CD4-positive, alpha-beta T cell (primary cell): Measurements from ENCODE around the gene RAPGEF5. TPM values are rescaled to one million over a fixed set of nuclear protein-coding genes. Genes with fewer than 3 reads are reported as not detected.

Experiments
- ATAC-seq: fragments of 200-7000 bp; cut with Tn5 transposase; one replicate; pipeline ENCODE4 v1.10.0; 2022; ENCODE audit warnings: mild to moderate bottlenecking; ENCODE audit not compliant: poor library complexity
- CTCF ChIA-PET: fragments of 350-600 bp; sonication (Branson Sonifier 250); formaldehyde crosslinking; loops from one replicate; lab custom pipeline; 2021; ENCODE audit warnings: antibody characterized with exemption, inconsistent platforms; lab: Charles Lee
- POLR2A ChIA-PET: fragments of 350-600 bp; sonication (Branson Sonifier 250); formaldehyde crosslinking; loops from one replicate; lab custom pipeline; 2021; ENCODE audit warnings: antibody characterized with exemption, inconsistent platforms; lab: Charles Lee
- DNase-seq, 14 experiments: peaks; one replicate each; pipeline ENCODE4 v3.0.0-alpha.2; 2013 to 2020; ENCODE audit warnings: mixed read lengths in 2 of 14
- H3K27ac ChIP-seq, 2 donors: one replicate each; pipeline versions ENCODE4 v1.5.1 to v1.7.0; 2013; ENCODE audit warnings: low read length in 2 of 2, low read depth in 1 of 2, mild to moderate bottlenecking in 1 of 2
- H3K27me3 ChIP-seq, 2 experiments: 1 replicate in 1 of 2; 2 replicates in 1 of 2; pipeline versions ENCODE4 v1.6.1 to v1.7.0; 2013; ENCODE audit warnings: low read length in 2 of 2, control low read depth in 1 of 2, mild to moderate bottlenecking in 1 of 2, moderate library complexity in 1 of 2; ENCODE audit not compliant: insufficient read depth in 2 of 2, control insufficient read depth in 1 of 2
- H3K36me3 ChIP-seq: one replicate; pipeline ENCODE4 v1.6.1; 2013; ENCODE audit warnings: low read length, control low read depth; ENCODE audit not compliant: insufficient read depth
- H3K4me1 ChIP-seq: one replicate; pipeline ENCODE4 v1.6.1; 2013; ENCODE audit warnings: low read length, control low read depth; ENCODE audit not compliant: insufficient read depth
- H3K4me3 ChIP-seq: one replicate; pipeline ENCODE4 v1.5.1; 2013; ENCODE audit warnings: mild to moderate bottlenecking, low read length, moderate library complexity
- H3K9me3 ChIP-seq, 2 experiments: 1 replicate in 1 of 2; 2 replicates in 1 of 2; pipeline versions ENCODE4 v1.6.1 to v1.7.0; 2013; ENCODE audit warnings: low read length in 2 of 2, mild to moderate bottlenecking in 2 of 2, control low read depth in 1 of 2, moderate library complexity in 1 of 2; ENCODE audit not compliant: control insufficient read depth in 1 of 2, insufficient read depth in 1 of 2
- H3K27ac Mint-ChIP-seq: one replicate; pipeline ENCODE4 v1.8.0; 2020; ENCODE audit warnings: mixed read lengths
- H3K27me3 Mint-ChIP-seq: one replicate; pipeline ENCODE4 v1.8.0; 2021; ENCODE audit warnings: mixed read lengths
- H3K36me3 Mint-ChIP-seq: one replicate; pipeline ENCODE4 v1.8.0; 2021; ENCODE audit warnings: low read depth, mixed read lengths
- H3K4me1 Mint-ChIP-seq: one replicate; pipeline ENCODE4 v1.8.0; 2021; ENCODE audit warnings: low read depth, mixed read lengths
- H3K4me3 Mint-ChIP-seq: one replicate; pipeline ENCODE4 v1.8.0; 2020; ENCODE audit warnings: mild to moderate bottlenecking, mixed read lengths
- H3K9me3 Mint-ChIP-seq: one replicate; pipeline ENCODE4 v1.8.0; 2020; ENCODE audit warnings: mixed read lengths
- intact Hi-C, 2 experiments: fragments of 100-400 bp; cut with DNase I in 1 of 2; cut with micrococcal nuclease in 1 of 2; formaldehyde crosslinking; loops; one replicate each; pipeline versions ENCODE4 v1.15.1 to v1.9.0; 2023 to 2025; cut with DNase I, micrococcal nuclease
- total RNA-seq, 174 experiments: library from RNA in 2 of 174; stranded (reverse) in 2 of 174; gene quantifications; one replicate each; pipeline ENCODE4 v1.2.3 and lab custom pipeline; 2021 to 2026
- TF ChIP-seq, protein P1 (sequence below): fragments of 200-600 bp; IDR thresholded peaks from one replicate; pipeline ENCODE4 v1.8.0; 2022; ENCODE audit warnings: antibody characterized with exemption, mild to moderate bottlenecking

Gene RAPGEF5
- total RNA-seq, 2 experiments from 2014 or later = 0.17 TPM; not detected in 1

DNA sequence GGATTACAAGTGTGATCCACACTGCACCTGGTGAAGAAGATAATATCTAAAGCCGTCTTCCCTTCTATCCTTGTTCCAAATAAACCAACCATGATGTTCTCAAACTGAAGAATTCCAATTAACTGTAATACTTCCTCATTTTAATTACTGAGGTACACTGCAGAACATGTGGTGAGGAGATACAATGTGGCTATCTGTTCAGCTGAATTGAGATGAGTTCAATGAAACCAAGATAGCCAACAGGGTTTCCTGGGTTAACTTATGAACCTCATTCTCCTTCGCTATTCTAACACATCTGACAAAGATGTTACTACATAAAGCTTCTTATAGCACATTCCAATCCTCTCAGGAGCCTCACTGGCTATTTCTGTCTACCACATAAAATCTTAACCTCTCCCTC, 75.5 kb downstream of the RAPGEF5 start:
- no peak overlapping the region for H3K4me3 Mint-ChIP-seq
- Histone ChIP-seq H3K36me3 (no peaks in the 10 kb centered on the region), H3K27ac (no peak overlapping the region), H3K4me3 (no peak overlapping the region), H3K27me3 (peaks cover 0 to 5% of the 10 kb centered on the region in 2 experiments), H3K4me1 (no peaks in the 10 kb centered on the region), H3K9me3 (no peaks in the 10 kb centered on the region)
- intact Hi-C loops = no loop called here
- ATAC-seq (no peak), DNase-seq (no peak)
- TF ChIP-seq, protein P1, sequence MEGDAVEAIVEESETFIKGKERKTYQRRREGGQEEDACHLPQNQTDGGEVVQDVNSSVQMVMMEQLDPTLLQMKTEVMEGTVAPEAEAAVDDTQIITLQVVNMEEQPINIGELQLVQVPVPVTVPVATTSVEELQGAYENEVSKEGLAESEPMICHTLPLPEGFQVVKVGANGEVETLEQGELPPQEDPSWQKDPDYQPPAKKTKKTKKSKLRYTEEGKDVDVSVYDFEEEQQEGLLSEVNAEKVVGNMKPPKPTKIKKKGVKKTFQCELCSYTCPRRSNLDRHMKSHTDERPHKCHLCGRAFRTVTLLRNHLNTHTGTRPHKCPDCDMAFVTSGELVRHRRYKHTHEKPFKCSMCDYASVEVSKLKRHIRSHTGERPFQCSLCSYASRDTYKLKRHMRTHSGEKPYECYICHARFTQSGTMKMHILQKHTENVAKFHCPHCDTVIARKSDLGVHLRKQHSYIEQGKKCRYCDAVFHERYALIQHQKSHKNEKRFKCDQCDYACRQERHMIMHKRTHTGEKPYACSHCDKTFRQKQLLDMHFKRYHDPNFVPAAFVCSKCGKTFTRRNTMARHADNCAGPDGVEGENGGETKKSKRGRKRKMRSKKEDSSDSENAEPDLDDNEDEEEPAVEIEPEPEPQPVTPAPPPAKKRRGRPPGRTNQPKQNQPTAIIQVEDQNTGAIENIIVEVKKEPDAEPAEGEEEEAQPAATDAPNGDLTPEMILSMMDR = no peak
- H3K27me3 Mint-ChIP-seq = peaks cover 14% of the 10 kb centered on the region
- no peaks in the 10 kb centered on the region for H3K36me3 Mint-ChIP-seq
- no peaks in the 10 kb centered on the region for H3K4me1 Mint-ChIP-seq
- CTCF ChIA-PET = no interaction called here
- POLR2A ChIA-PET = no interaction called here
- H3K27ac Mint-ChIP-seq = no peak overlapping the region
- H3K9me3 Mint-ChIP-seq = no peaks in the 10 kb centered on the region

- DNase-seq (no peak), ATAC-seq (no peak)
- H3K36me3 ChIP-seq = no peaks in the 10 kb centered on the region
- Mint-ChIP-seq H3K9me3 (no peaks in the 10 kb centered on the region), H3K27ac (no peak overlapping the region), H3K4me1 (no peaks in the 10 kb centered on the region), H3K4me3 (no peak overlapping the region), H3K36me3 (no peaks in the 10 kb centered on the region), H3K27me3 (peaks cover 14% of the 10 kb centered on the region)
- no peak overlapping the region for H3K27ac ChIP-seq
- TF ChIP-seq, protein P1 = no peak
- H3K27me3 ChIP-seq = peaks cover 0 to 5% of the 10 kb centered on the region in 2 experiments
- CTCF ChIA-PET = no interaction called here
- POLR2A ChIA-PET = no interaction called here
- no peaks in the 10 kb centered on the region for H3K9me3 ChIP-seq
- intact Hi-C loops = no loop called here
- no peak overlapping the region for H3K4me3 ChIP-seq
- H3K4me1 ChIP-seq = no peaks in the 10 kb centered on the region
These were observed 76.9 kb downstream of the RAPGEF5 start for GRCh38 chr7:22280031-22280430.

GRCh38 chr7:22278660-22279059, 78.3 kb downstream of the RAPGEF5 start:
- Mint-ChIP-seq H3K4me3 (no peak overlapping the region), H3K9me3 (no peaks in the 10 kb centered on the region), H3K27me3 (peaks cover 14% of the 10 kb centered on the region), H3K4me1 (no peaks in the 10 kb centered on the region), H3K27ac (no peak overlapping the region), H3K36me3 (no peaks in the 10 kb centered on the region)
- Histone ChIP-seq H3K9me3 (no peaks in the 10 kb centered on the region), H3K4me3 (no peak overlapping the region), H3K27ac (no peak overlapping the region), H3K36me3 (no peaks in the 10 kb centered on the region), H3K4me1 (no peaks in the 10 kb centered on the region), H3K27me3 (peaks cover 0 to 5% of the 10 kb centered on the region in 2 experiments)
- TF ChIP-seq, protein P1 = no peak
- ATAC-seq = no peak
- ChIA-PET CTCF (no interaction called here), POLR2A (no interaction called here)
- intact Hi-C loops = no loop called here
- DNase-seq = no peak
